Suppressor macrophage treated with lipopolysaccharide for 1 hour (primary cell): Measurements from ENCODE around the gene PPP2R2B.
A peak's percentile ranks its signal among the peaks of the same experiment; 100 is the strongest.

Experiments
- DNase-seq, 3 donors: peaks; one replicate each; pipeline ENCODE4 v3.0.0-alpha.2; 2020 to 2022

PPP2R2B gene

DNA sequence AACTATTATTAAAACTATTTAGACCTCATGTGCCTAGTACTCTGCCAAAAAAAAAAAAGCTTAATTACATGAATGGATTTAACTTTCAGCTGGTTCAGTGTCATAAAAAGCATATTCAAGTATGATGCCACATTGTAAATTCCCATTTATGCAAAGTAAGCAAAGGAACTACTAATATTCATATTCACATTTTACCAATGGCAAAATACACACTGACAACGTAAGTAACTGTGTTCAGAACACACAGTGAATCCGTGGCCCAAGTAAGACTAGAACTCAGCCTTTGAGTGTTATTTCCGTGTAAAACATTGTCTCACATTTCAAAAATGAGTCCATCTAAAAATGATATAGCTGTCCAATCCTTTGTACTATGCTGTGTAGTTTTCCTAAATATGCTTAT is 56.8 kb downstream of the PPP2R2B start:
- DNase-seq = no peak

GRCh38 chr5:146820987-146821386 is 57.6 kb downstream of the PPP2R2B start:
- no peak for DNase-seq

DNA sequence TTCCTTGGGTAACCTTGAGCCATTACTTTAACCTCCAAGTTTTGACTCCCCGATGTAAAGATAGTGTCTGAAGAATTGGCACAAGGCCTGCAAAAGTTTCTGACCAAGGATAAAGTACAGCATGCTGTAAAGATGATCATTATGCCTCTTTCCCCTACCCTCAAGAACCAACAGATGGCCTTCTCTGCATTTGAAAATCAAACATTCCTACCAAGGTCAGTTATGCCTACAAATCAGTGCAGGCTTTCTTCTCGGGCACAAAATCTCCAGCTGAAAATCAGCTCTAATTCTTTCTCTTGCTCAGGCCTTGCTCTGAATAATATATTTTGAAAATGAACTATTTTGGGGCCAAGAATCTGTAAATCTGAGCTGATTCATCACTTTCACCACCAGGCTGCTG is 59.7 kb downstream of the PPP2R2B start:
- DNase-seq = no peak

DNA sequence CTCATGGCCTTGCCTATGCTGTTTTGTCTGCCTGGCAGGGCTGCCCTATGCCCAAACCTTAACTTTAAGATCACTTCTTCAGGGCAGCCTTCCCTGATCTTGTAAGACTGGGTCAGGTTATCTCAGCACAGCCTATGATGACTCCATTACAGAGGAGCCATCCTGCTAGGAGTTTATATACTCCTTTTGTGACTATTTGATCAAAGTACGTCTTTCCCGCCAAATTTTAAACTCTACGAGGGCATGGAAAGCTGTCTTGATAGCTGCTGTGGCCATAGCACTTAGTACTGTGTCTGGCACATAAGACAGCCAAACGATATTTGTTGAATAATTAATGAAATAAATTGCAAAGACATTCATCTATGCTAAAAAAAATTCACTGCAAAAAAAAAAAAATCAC is 60.6 kb downstream of the PPP2R2B start:
- no peak for DNase-seq

DNA sequence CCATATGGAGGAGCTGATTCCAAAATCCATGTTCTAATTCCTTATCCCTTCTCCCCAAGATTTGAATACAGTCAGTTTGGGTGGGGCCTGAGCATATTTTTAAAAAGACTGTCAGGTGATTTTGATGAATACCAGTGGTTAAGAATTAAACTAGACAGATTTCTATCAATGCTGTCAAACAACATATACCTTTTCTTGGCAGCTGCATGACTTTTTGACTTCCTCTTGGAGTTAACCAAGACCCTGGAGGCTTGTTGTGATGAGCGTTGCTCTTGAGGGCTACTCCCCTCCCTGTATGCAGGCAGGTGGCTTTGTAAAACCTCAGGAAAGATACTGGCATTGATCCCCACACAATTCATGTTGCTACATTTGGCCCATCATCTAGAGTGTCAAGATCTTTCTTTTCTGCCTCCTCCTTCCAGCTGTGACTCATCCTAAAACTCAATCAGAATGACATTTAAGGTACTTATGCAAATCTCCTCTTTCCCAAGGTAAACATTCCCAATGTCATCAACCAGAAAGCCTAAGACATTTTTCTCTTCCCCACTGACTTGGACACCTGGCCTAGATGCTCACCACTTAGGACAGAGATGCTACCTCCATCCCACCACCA is 61.7 kb downstream of the PPP2R2B start:
- DNase-seq = no peak

- DNase-seq = no peak
Measured at GRCh38 chr5:146815411-146815810, 63.1 kb downstream of the PPP2R2B start.

DNA sequence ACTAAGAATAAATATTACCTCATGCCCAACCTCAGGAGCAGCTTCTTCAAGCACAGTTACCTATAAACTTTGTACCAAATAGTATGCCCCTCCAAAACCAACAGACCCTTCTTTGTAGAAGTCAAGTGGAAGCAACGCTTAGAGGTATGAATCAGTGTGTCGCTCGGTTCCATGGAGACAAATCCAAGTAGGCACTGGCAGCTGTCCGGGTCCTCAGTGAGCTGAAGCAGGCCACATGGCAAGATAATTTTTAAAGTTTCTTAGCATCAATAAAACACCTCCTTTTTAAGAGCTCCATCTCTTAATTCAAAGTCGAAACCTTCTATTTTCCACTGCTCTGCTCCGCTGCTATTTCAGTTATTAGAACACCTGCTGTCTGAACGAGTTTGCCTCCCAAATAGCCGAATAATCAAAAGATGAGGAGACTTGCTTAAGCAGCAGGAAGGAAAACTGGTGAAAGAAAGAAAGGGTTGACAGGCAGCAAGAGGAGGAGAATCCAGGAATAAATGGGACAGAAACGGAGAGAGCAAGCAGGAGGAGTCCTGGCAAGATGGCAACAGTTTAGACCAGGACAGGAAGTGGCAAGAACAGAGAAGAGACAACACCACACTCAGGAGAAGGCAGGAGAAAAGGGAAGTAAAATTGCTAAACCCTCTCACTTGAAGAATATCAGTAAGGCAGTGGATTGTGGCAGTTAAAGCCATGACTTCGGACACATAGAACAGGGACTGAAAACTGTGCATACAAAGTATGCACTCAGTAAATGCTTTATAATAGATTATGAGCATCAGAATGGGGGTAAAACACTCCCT is 65.0 kb downstream of the PPP2R2B start:
- DNase-seq = peak; percentile 30 to 37 (median 30)

DNA sequence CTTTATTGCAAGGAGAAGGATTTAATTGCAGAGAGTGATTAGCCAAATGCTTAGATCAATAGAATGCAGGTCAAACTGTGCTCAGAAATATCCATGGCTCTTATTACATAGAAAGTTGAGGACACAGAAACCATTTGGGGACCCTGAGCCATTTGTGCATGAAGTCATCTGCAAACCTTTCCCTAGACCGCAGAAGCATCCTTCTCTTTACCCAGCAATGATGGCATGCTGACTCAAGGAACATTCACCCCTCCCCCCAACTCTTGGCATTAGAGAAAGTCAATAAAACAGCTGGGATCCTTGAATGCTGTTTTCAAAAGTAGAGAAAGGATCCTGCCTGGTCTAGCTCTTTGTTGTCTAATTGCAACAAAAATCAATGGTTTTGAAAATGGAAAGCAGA is 73.5 kb downstream of the PPP2R2B start:
- DNase-seq = no peak

- DNase-seq = no peak
Measured at GRCh38 chr5:146802945-146803522, 75.5 kb downstream of the PPP2R2B start.

- DNase-seq = no peak
Measured at GRCh38 chr5:146799671-146800070, 78.9 kb downstream of the PPP2R2B start.

GRCh38 chr5:146799231-146799630 is 79.3 kb downstream of the PPP2R2B start:
- DNase-seq = no peak

- no peak for DNase-seq
Measured at GRCh38 chr5:146797658-146798057, 80.9 kb downstream of the PPP2R2B start.

DNA sequence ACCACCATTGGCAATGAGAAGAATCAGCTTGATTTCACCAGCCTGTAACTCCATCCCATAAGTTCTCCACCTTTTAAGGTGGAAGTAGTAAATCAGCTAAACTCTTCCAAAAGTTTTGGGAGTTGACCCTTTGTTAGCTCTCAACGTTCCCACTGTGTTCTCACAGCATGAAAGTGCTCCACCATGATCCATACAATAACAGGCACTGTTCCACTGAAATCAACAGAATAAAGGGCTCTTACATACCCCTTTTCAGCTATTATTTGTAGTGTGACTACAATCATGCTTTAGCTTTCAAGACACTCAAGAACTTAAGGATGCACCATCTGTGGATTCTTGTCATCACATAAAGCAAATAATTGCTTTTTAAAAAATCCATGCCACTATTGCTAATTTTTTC is 81.6 kb downstream of the PPP2R2B start:
- DNase-seq = no peak

DNA sequence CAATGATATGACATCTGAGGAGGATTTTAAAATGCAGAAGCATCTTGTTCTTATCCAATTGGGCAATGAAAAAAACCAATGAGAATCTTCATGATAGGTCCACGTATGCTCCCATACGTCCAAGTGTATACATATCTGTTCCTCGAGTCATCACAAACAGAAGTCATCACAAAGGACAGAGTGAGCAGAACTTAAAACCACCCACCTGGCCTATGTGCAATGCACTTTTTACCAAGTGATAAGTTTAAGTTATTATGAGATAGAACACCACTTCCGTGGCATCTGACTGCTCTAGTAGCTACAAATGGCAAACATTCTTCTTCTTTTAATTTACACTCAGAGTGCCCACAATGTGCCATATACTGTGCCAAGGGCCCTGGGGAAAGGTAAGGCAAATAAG is 82.4 kb downstream of the PPP2R2B start:
- DNase-seq = no peak

DNA sequence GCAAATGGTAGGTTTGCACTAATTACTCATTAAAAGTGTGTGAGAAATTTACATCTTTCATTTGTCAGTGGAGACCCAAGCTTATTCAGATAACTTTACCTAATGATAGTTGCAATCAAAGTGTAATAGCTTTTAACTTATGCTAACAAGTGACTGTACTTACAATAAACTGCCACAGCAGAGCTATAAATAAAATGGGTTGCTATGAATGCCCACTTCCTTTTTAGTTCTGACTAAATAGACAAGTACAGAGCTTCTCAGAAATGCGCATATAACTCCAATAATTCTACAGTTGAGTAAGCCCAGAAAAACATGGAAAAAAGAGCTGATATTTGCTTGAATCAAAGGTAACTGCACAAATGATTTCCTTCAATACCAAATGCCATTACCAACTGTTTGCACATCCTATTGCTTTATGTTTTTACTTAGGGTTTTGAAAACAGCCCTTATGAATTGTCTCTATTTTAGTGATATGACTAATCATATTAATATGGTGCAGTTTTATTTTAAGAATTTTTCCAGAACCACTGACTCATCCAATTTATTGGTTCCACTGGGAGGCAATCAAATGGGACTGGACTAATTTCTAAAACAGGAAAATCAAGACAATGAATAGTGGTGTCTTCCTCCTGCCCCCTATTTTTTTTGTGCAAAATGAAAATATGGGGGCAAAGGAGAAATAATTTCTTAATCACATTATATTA is 84.1 kb downstream of the PPP2R2B start:
- peak; percentile 14 to 46 (median 40) for DNase-seq

- no peak for DNase-seq
Measured at GRCh38 chr5:146793709-146794108, 84.8 kb downstream of the PPP2R2B start.

DNA sequence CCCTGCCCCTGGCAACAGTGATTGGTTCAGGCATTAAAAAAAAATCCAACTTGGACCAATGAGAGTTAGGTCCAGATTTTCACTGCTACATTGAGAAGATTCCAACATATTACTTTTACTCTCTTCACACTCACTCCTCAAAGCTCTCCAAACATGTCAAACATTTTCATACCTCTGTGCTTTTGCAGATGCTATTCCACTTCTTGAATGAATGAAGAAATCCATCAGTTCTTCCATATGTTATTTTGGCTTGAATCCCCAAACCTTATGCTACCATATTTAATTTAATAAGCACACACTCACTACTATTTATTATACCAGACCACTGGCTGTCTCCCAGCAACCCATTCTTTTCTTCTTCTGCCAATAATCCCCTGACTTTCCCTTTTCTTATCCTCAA is 87.1 kb downstream of the PPP2R2B start:
- DNase-seq = no peak

- no peak for DNase-seq
Measured at GRCh38 chr5:146789712-146790653, 88.6 kb downstream of the PPP2R2B start.

DNA sequence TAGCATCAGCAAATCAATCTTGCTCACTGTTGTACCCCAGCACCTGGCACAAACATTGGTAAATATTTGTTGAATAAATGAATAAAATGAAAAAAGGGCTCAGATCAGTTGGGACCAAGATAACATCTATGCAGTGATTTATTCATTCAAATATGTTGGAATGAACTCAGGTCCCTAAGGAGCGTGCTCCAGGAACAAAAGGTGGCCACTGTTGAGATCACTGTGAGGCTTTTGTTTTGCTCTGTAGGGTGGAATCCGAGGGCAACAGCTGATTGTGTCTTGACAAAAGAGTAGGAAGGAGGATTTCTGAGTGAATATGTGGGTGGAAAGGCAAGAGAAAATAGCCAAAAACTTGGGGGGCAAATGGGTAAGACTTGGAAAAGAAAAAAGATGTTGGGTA is 89.7 kb downstream of the PPP2R2B start:
- no peak for DNase-seq

GRCh38 chr5:146785065-146785464 is 93.5 kb downstream of the PPP2R2B start:
- peak; percentile 42 to 46 (median 43) for DNase-seq

GRCh38 chr5:146781157-146781556 is 97.4 kb downstream of the PPP2R2B start:
- DNase-seq = no peak

DNA sequence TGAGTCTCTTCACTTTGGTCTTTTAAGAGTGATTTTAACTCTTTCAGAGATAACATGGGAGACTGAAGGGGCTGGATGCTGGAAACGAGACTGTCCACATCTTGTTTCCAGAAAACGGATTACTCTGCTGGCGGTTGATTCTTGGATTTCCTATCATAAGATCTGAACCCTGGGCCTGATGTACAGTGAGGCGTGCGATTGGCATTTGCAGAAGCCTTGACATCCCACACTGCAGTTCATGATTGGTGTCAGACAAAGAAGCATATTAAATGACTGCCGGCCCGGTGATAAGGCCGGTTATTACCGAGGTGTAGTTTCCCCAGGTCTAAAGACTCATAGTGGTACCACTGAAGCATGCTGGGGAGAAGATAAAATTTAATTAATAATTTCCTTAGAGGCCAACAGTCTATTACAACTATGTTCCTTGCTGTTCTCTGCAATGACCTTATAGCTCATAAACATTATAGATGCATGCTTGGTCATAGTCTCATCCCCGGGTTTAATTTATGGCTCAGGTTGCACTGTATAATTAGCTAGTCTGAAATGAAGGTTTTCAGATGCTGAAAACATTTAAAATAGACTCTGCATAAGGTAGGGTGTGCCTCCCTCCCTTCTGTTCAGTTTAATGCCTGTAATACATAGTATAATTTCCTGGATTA is 99.2 kb downstream of the PPP2R2B start:
- DNase-seq = no peak
